ENCODE data around the gene IQCB1.
A peak's percentile ranks its signal among the peaks of the same experiment; 100 is the strongest.
"Not testable (repeated sequence)": the region's sequence is repeated elsewhere in the genome, so short reads cannot be mapped to it uniquely, and the experiment has no call there.

The IQCB1 gene

GRCh38 chr3:121748680-121749275 is 86.1 kb downstream of the IQCB1 start:
- no peak for DNase-seq (ENCODE audit: low spot score)

GRCh38 chr3:121747976-121748375 is 86.9 kb downstream of the IQCB1 start:
- no peak for DNase-seq (ENCODE audit: low spot score)
- no peak for TF ChIP-seq CTCF (IDR thresholded peaks at IDR 0.05; ENCODE audit: extremely low read depth, missing control alignments)

More at GRCh38 chr3:121748680-121749275, 86.1 kb downstream of the IQCB1 start:
- TF ChIP-seq CTCF (IDR thresholded peaks at IDR 0.05; ENCODE audit: extremely low read depth, missing control alignments): no peak

GRCh38 chr3:121743106-121743505 is 91.8 kb downstream of the IQCB1 start:
- not testable (repeated sequence) for DNase-seq (ENCODE audit: low spot score)

- no peak for TF ChIP-seq CTCF (IDR thresholded peaks at IDR 0.05; ENCODE audit: extremely low read depth, missing control alignments)
- DNase-seq (ENCODE audit: low spot score): no peak
These were observed 94.0 kb downstream of the IQCB1 start for GRCh38 chr3:121740896-121741295.

GRCh38 chr3:121739902-121740301 is 95.0 kb downstream of the IQCB1 start:
- DNase-seq (ENCODE audit: low spot score): no peak
- TF ChIP-seq CTCF (IDR thresholded peaks at IDR 0.05; ENCODE audit: extremely low read depth, missing control alignments): no peak

GRCh38 chr3:121737644-121738043 is 97.2 kb downstream of the IQCB1 start:
- no peak for TF ChIP-seq CTCF (IDR thresholded peaks at IDR 0.05; ENCODE audit: extremely low read depth, missing control alignments)
- no peak for DNase-seq (ENCODE audit: low spot score)

GRCh38 chr3:121736112-121736511 is 98.7 kb downstream of the IQCB1 start:
- TF ChIP-seq CTCF (IDR thresholded peaks at IDR 0.05; ENCODE audit: extremely low read depth, missing control alignments): no peak
- no peak for DNase-seq (ENCODE audit: low spot score)

- TF ChIP-seq CTCF (IDR thresholded peaks at IDR 0.05; ENCODE audit: extremely low read depth, missing control alignments): no peak
- peak; percentile 14 for DNase-seq (ENCODE audit: low spot score)
These were observed 99.7 kb downstream of the IQCB1 start for GRCh38 chr3:121735047-121735696.
